Naive thymus-derived CD8-positive, alpha-beta T cell (primary cell): ENCODE results near the gene FXR2. TPM values are rescaled to one million over a fixed set of nuclear protein-coding genes. Genes with fewer than 3 reads are reported as not detected.

Experiments used
- ATAC-seq, 2 donors: fragments of 150-1000 bp; cut with Tn5 transposase in 1 of 2; sonication (Bioruptor Pico), chemical (Tn5 transposase) in 1 of 2; 1 replicate in 1 of 2; 2 replicates in 1 of 2; pipeline ENCODE4 v1.10.0; 2021; ENCODE audit warnings: mild to moderate bottlenecking in 2 of 2, moderate library complexity in 2 of 2
- POLR2A ChIA-PET: fragments of 350-600 bp; sonication (Branson Sonifier 250); formaldehyde crosslinking; loops from one replicate; lab custom pipeline; 2021; ENCODE audit warnings: antibody characterized with exemption; lab: Charles Lee
- DNase-seq, 10 donors: peaks; one replicate each; pipeline versions ENCODE4 v3.0.0 to v3.0.0-alpha.2; 2020 to 2022
- H3K27ac Mint-ChIP-seq, 10 donors: one replicate each; pipeline ENCODE4 v1.8.0; 2020 to 2022; ENCODE audit warnings: mild to moderate bottlenecking in 10 of 10, mixed read lengths in 10 of 10, moderate library complexity in 4 of 10, inconsistent platforms in 1 of 10
- H3K27me3 Mint-ChIP-seq, 5 donors: one replicate each; pipeline ENCODE4 v1.8.0; 2021 to 2022; ENCODE audit warnings: mixed read lengths in 5 of 5
- H3K36me3 Mint-ChIP-seq, 3 donors: one replicate each; pipeline ENCODE4 v1.8.0; 2020 to 2022; ENCODE audit warnings: mixed read lengths in 3 of 3, mild to moderate bottlenecking in 2 of 3, inconsistent platforms in 1 of 3
- H3K4me1 Mint-ChIP-seq, 4 donors: one replicate each; pipeline ENCODE4 v1.8.0; 2021 to 2022; ENCODE audit warnings: mixed read lengths in 4 of 4
- H3K4me3 Mint-ChIP-seq, 10 donors: one replicate each; pipeline ENCODE4 v1.8.0; 2020 to 2022; ENCODE audit warnings: mild to moderate bottlenecking in 10 of 10, mixed read lengths in 10 of 10, moderate library complexity in 6 of 10, inconsistent platforms in 1 of 10
- H3K9me3 Mint-ChIP-seq, 9 donors: one replicate each; pipeline ENCODE4 v1.8.0; 2020 to 2022; ENCODE audit warnings: mixed read lengths in 9 of 9, mild to moderate bottlenecking in 3 of 9, inconsistent platforms in 1 of 9, moderate library complexity in 1 of 9
- polyA plus RNA-seq, 3 donors: library from polyadenylated mRNA; unstranded; fragments of 300-500 nt; fragmentation: Illumina TruSeq; gene quantifications; one replicate each; pipeline ENCODE4 v1.2.3, GENCODE V29; 2021
- total RNA-seq, 8 experiments: library from RNA in 2 of 8; stranded (reverse) in 2 of 8; gene quantifications; one replicate each; pipeline ENCODE4 v1.2.3 and lab custom pipeline; 2021 to 2026

Gene FXR2
- total and polyA plus RNA-seq, 5 experiments from 2014 or later, result 11.8 to 39.0 (median 17.8) TPM

DNA sequence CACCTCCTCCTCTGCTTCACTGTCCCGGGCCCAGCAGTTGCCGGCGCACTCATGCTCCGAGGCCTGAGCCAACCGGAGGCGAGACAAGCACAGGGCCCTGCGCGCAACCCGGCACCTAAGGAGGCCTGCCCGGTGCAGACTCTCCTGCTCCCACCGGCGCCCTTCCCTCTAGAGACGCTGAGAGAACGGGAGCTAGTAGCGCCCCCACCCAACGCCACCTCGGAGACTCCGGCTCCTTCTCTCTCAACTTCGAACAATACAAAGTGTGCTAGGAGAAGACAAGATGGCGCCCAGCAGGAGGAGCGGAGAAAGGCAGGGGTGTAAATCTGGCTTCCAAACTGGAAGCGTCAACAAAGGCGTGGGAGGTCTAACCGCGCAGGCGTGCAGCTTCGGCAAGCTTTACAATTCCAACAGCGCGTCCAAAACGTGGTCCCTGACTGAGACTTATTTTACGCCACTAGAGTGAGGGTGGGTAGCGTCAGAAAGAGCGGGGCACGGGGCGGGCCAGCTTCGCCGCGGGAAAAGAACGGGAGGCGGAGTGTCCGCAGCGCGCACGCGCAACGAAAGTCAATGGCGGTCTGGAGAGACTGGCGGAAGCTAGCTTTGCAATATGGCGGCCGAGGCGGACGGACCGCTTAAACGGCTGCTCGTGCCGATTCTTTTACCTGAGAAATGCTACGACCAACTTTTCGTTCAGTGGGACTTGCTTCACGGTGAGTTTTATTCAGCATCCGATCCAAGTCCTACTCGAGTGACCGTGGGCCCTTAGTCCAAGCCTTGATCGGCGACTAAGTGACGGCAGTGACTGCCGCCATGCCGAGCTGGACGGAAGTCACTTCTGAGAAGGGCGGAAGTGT lies 31.2 kb downstream of the FXR2 start, which contains the start of gene MPDU1:
Gene MPDU1, plus strand, starts transcription at position 600 of the 857 bp plus-strand sequence. Its CDS starts 11 bp downstream, at position 611.
- DNase-seq, result peak; percentile 91 to 98 (median 95)
- H3K36me3 Mint-ChIP-seq, result peaks cover 0 to 25% (median 0%) of the 10 kb centered on the region in 3 donors
- ATAC-seq, result peak; percentile 84 to 89
- peaks cover 30 to 69% (median 61%) of the 10 kb centered on the region in 4 donors for H3K4me1 Mint-ChIP-seq
- no peaks in the 10 kb centered on the region for H3K27me3 Mint-ChIP-seq
- POLR2A ChIA-PET, result interaction anchor here (0.5 to 6.7 kb wide), 28 partner anchors 11 to 589 kb away, joined by 3 to 129 read pairs (median 4); partner anchors contain the start of genes ATP1B2, FXR2, NAA38 and NEURL4
- H3K9me3 Mint-ChIP-seq, result no peaks in the 10 kb centered on the region
- H3K4me3 Mint-ChIP-seq, result peak within 1 kb of the TSS; percentile 88 to 100 (median 99)
- H3K27ac Mint-ChIP-seq, result peak within 1 kb of the TSS; percentile 96 to 100 (median 100)

DNA sequence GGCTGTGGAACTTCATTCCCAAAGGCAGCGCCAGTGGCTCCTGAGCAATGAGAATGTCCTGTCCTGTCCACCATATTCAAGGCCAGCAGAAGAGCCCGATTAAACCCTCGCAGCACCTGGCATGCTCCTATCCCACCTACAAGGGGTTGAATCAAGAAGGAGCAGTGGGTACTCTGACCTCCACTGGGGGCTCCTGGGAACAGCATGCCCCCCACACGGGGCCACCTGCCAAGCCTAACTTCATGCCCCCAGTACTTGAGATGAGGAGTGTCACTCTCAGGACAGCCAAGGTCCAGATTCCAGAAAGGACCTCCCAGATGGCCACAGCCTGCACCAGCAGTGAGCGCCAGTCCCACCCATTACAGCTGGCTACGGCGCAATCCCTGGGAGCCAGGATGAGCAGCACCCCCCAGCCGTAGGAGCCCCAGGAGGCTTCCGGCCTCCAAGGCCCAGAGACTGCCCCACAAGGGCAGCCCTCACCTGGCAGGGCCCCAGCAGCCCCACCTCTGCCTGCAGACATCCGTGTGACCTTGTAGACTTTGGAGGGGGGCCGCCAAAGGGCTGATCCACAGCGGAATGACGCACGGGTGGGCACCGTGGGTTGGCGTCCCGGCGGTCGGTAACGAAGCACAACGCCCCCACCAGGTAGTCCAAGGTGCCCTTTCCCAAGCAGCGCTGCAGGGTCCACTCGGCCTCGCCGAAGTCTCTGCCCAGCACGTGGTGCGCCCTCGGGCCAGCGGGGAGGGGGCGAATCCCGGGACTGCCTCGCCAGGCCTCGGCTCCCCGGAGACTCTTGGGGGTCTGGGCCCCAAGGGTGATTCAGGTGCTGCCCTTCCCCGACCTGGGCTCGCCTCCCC lies 32.1 kb downstream of the FXR2 start:
- Mint-ChIP-seq H3K4me3 (peak overlapping the region; percentile 50 to 100 (median 97)), H3K27ac (peak overlapping the region; percentile 88 to 100 (median 100)), H3K9me3 (no peaks in the 10 kb centered on the region), H3K4me1 (peaks cover 33 to 76% (median 66%) of the 10 kb centered on the region in 4 donors), H3K27me3 (no peaks in the 10 kb centered on the region), H3K36me3 (peaks cover 0 to 29% (median 6%) of the 10 kb centered on the region in 3 donors)
- POLR2A ChIA-PET, result interaction anchor here (0.5 to 6.7 kb wide), 17 partner anchors 10 to 590 kb away, joined by 3 to 129 read pairs (median 5); partner anchors contain the start of genes ATP1B2, FXR2, NAA38 and POLR2A
- DNase-seq, result peak in 1 of 10 donors; percentile 64
- ATAC-seq, result no peak

DNA sequence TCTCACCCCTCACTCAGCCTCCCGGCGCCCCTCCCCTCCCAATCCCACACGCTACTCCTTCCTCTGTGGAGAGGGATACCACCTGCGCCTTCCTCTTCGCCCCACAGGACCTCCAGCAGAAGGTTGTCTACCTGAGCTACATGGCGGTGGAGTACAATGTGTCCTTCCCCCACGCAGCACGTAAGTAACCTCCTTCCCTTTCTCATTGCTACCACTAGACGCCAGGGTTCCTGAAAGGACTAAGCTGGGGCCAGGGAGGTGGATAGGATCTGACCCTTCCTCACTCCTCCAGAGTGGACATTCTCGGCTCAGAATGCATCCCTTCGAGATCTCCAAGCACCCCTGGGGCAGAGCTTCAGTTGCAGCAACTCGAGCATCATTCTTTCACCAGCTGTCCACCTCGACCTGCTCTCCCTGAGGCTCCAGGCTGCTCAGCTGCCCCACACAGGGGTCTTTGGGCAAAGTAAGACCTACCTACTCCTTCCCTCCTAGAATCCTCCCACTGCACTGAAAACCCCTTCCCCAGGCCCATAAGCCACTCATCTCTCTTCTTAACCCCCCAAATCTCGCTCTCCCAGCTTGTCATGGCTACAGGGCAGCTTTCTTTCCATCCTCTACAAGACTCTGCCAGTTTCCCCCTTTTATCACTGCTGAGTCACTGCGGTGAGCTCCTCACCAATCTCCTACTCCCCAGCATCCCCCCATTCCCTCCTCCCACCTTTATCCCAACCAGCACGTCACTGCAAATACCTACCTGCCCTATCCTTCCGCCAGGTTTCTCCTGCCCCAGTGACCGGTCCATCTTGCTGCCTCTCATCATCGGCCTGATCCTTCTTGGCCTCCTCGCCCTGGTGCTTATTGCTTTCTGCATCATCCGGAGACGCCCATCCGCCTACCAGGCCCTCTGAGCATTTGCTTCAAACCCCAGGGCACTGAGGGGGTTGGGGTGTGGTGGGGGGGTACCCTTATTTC lies 33.8 kb downstream of the FXR2 start:
- peak overlapping the region in 4 of 10 donors; percentile 22 to 81 (median 60) for H3K4me3 Mint-ChIP-seq
- H3K27ac Mint-ChIP-seq, result peak overlapping the region; percentile 22 to 95 (median 86)
- peaks cover 0 to 40% (median 20%) of the 10 kb centered on the region in 3 donors for H3K36me3 Mint-ChIP-seq
- no peaks in the 10 kb centered on the region for H3K27me3 Mint-ChIP-seq
- ATAC-seq, result no peak
- DNase-seq, result peak in 1 of 10 donors; percentile 50
- H3K9me3 Mint-ChIP-seq, result no peaks in the 10 kb centered on the region
- POLR2A ChIA-PET, result interaction anchor here (0.7 to 6.7 kb wide), 8 partner anchors 8 to 912 kb away, joined by 3 to 129 read pairs (median 6); partner anchors contain the start of genes SENP3, SOX15, TP53 and WRAP53
- H3K4me1 Mint-ChIP-seq, result peaks cover 35 to 87% (median 75%) of the 10 kb centered on the region in 4 donors

DNA sequence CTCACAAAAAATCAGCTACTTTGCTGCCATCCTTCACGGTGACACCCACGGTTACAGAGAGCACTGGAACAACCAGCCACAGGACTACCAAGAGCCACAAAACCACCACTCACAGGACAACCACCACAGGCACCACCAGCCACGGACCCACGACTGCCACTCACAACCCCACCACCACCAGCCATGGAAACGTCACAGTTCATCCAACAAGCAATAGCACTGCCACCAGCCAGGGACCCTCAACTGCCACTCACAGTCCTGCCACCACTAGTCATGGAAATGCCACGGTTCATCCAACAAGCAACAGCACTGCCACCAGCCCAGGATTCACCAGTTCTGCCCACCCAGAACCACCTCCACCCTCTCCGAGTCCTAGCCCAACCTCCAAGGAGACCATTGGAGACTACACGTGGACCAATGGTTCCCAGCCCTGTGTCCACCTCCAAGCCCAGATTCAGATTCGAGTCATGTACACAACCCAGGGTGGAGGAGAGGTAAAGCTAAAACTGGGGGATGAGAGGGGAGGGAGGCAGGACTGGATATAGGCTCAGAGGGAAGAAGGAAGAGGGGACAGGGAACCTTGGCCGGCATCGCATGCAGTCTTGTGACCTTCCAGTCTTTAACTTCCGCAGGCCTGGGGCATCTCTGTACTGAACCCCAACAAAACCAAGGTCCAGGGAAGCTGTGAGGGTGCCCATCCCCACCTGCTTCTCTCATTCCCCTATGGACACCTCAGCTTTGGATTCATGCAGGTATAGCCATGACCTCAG lies 34.7 kb downstream of the FXR2 start:
- H3K27me3 Mint-ChIP-seq, result no peaks in the 10 kb centered on the region
- no peaks in the 10 kb centered on the region for H3K9me3 Mint-ChIP-seq
- no peak for ATAC-seq
- H3K4me3 Mint-ChIP-seq, result peak overlapping the region in 6 of 10 donors; percentile 14 to 81 (median 30)
- DNase-seq, result peak in 1 of 10 donors; percentile 57
- POLR2A ChIA-PET, result interaction anchor here (0.5 to 6.7 kb wide), 9 partner anchors 7 to 107 kb away, joined by 3 to 129 read pairs (median 6); partner anchors contain the start of genes SENP3, SOX15, TP53 and WRAP53
- peak overlapping the region in 9 of 10 donors; percentile 71 to 95 (median 90) for H3K27ac Mint-ChIP-seq
- H3K4me1 Mint-ChIP-seq, result peaks cover 34 to 91% (median 76%) of the 10 kb centered on the region in 4 donors
- peaks cover 0 to 49% (median 25%) of the 10 kb centered on the region in 3 donors for H3K36me3 Mint-ChIP-seq

DNA sequence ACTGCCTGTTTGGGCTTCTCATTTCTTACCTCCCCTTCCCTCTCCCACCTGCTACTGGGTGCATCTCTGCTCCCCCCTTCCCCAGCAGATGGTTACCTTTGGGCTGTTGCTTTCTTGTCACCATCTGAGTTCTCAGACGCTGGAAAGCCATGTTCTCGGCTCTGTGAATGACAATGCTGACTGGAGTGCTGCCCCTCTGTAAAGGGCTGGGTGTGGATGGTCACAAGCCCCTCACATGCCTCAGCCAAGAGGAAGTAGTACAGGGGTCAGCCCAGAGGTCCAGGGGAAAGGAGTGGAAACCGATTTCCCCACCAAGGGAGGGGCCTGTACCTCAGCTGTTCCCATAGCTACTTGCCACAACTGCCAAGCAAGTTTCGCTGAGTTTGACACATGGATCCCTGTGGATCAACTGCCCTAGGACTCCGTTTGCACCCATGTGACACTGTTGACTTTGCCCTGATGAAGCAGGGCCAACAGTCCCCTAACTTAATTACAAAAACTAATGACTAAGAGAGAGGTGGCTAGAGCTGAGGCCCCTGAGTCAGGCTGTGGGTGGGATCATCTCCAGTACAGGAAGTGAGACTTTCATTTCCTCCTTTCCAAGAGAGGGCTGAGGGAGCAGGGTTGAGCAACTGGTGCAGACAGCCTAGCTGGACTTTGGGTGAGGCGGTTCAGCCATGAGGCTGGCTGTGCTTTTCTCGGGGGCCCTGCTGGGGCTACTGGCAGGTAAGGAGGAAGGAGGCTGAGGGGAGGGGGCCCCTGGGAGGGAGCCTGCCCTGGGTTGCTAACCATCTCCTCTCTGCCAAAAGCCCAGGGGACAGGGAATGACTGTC lies 35.5 kb downstream of the FXR2 start, which contains the start of gene CD68:
Gene CD68, plus strand, starts transcription at position 638 of the 833 bp plus-strand sequence. Its CDS starts 40 bp downstream, at position 678.
- POLR2A ChIA-PET, result interaction anchor here (0.7 to 3.1 kb wide), 5 partner anchors 14 to 135 kb away, joined by 3 to 16 read pairs (median 7); partner anchors contain the start of genes SENP3, TP53 and WRAP53
- H3K36me3 Mint-ChIP-seq, result peaks cover 0 to 57% (median 33%) of the 10 kb centered on the region in 3 donors
- peak in 1 of 2 donors; percentile 11 for ATAC-seq
- H3K4me3 Mint-ChIP-seq, result peak within 1 kb of the TSS in 9 of 10 donors; percentile 0 to 81 (median 45)
- H3K27me3 Mint-ChIP-seq, result no peaks in the 10 kb centered on the region
- peaks cover 30 to 91% (median 76%) of the 10 kb centered on the region in 4 donors for H3K4me1 Mint-ChIP-seq
- H3K27ac Mint-ChIP-seq, result peak within 1 kb of the TSS; percentile 70 to 95 (median 90)
- no peaks in the 10 kb centered on the region for H3K9me3 Mint-ChIP-seq
- DNase-seq, result peak in 5 of 10 donors; percentile 27 to 66 (median 47)

DNA sequence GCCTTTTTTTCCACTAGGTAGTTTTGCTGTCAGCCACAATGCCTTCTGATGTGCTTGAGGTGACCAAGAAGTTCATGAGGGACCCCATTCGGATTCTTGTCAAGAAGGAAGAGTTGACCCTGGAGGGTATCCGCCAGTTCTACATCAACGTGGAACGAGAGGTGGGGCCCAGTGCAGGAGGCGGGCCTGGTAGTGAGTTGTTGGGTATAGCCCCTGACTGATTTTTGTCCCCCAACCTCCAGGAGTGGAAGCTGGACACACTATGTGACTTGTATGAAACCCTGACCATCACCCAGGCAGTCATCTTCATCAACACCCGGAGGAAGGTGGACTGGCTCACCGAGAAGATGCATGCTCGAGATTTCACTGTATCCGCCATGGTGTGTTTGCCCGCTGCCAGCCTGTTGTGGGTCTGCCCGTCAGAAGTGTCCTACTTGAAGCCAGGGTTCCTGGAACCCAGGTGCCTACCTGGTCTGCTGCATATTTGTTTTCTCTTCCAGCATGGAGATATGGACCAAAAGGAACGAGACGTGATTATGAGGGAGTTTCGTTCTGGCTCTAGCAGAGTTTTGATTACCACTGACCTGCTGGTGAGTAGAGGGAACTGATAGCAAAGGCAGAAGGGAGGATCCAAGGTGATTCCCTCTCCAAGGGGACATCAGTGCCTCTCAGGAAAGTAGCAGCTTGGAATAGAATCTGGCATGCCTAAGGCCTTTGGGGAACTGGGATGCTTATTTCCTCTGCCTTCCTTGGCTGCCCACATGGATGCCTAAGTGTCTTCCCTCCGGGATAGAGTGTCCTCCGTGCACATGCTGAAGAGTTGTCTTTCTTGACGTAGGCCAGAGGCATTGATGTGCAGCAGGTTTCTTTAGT lies 37.1 kb downstream of the FXR2 start:
- Mint-ChIP-seq H3K36me3 (peaks cover 4 to 68% (median 37%) of the 10 kb centered on the region in 3 donors), H3K4me3 (peak overlapping the region in 5 of 10 donors; percentile 14 to 72 (median 18)), H3K4me1 (peaks cover 33 to 86% (median 75%) of the 10 kb centered on the region in 4 donors), H3K9me3 (peaks cover 0 to 1% (median 0%) of the 10 kb centered on the region in 9 donors), H3K27ac (peak overlapping the region in 8 of 10 donors; percentile 9 to 73 (median 48)), H3K27me3 (no peaks in the 10 kb centered on the region)
- ATAC-seq (no peak), DNase-seq (no peak)
- POLR2A ChIA-PET, result interaction anchor here (0.6 kb wide), 1 partner anchor 84 kb away, joined by 3 read pairs; no protein-coding TSS in a partner anchor

DNA sequence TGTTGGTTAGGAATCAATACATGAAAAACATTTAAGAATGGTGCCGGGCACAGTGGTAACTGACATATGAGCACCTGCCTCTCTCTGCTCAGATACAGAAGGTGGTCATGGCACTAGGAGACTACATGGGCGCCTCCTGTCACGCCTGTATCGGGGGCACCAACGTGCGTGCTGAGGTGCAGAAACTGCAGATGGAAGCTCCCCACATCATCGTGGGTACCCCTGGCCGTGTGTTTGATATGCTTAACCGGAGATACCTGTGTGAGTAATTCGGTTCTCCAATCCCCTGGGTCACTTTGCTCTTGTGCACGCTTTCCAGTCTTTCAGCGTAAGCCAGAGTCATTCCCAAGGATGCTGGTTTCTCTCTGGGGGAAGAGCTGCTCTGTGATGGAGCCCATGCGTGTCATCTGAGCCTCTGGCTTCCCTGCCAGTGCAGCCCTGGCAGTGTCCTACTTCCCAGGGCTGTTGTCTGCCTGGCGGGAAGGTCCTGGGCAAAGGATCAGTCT lies 38.2 kb downstream of the FXR2 start:
- Mint-ChIP-seq H3K27me3 (no peaks in the 10 kb centered on the region), H3K4me1 (peaks cover 36 to 83% (median 75%) of the 10 kb centered on the region in 4 donors), H3K9me3 (peaks cover 0 to 1% (median 0%) of the 10 kb centered on the region in 9 donors), H3K36me3 (peaks cover 4 to 72% (median 37%) of the 10 kb centered on the region in 3 donors), H3K27ac (peak overlapping the region in 8 of 10 donors; percentile 2 to 83 (median 50)), H3K4me3 (peak overlapping the region in 7 of 10 donors; percentile 2 to 73 (median 26))
- ATAC-seq (no peak), DNase-seq (no peak)
- POLR2A ChIA-PET, result interaction anchor here (1.3 to 7.4 kb wide), 5 partner anchors 6 to 141 kb away, joined by 4 to 129 read pairs (median 8); partner anchors contain the start of genes FXR2, MPDU1, TMEM102 and TP53

DNA sequence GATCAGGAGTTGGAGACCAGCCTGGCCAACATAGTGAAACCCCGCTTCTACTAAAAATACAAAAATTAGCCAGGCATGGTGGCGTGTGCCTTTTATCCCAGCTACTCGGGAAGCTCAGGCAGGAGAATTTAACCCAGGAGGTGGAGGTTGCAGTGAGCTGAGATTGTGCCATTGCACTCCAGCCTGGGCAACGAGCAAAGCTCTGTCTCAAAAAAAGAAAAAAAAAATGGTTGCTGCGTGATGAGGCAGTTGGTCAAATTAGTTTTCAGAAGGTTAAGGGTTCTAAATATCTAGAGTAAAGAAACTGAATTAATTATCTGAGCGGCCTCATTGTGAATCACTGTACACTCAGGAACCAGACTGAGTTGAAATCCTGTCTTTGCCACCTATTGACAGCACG lies 38.7 kb downstream of the FXR2 start:
- H3K36me3 Mint-ChIP-seq, result peaks cover 4 to 73% (median 37%) of the 10 kb centered on the region in 3 donors
- H3K4me1 Mint-ChIP-seq, result peaks cover 38 to 82% (median 73%) of the 10 kb centered on the region in 4 donors
- no peak for DNase-seq
- POLR2A ChIA-PET, result interaction anchor here (0.7 to 7.4 kb wide), 12 partner anchors 7 to 240 kb away, joined by 3 to 129 read pairs (median 5); partner anchors contain the start of genes ACAP1, FXR2, MPDU1 and POLR2A
- H3K27ac Mint-ChIP-seq, result peak overlapping the region in 6 of 10 donors; percentile 55 to 100 (median 64)
- no peaks in the 10 kb centered on the region for H3K27me3 Mint-ChIP-seq
- H3K4me3 Mint-ChIP-seq, result peak overlapping the region in 8 of 10 donors; percentile 8 to 100 (median 56)
- H3K9me3 Mint-ChIP-seq, result peaks cover 0 to 1% (median 0%) of the 10 kb centered on the region in 9 donors
- ATAC-seq, result no peak
